KMS-11 (cell line): ENCODE data around the gene LRP10.
A peak's percentile ranks its signal among the peaks of the same experiment; 100 is the strongest.

Source experiments
- H2AFZ ChIP-seq: fragments of 200-600 bp; sonication (generic); 2 replicates; pipeline ENCODE4 v1.6.1; 2016; ENCODE audit warnings: antibody characterized with exemption, mixed run types, low read depth
- H3K27ac ChIP-seq: fragments of 200-600 bp; sonication (generic); 2 replicates; pipeline ENCODE4 v1.6.1; 2016; ENCODE audit warnings: mild to moderate bottlenecking, mixed run types
- H3K27me3 ChIP-seq: fragments of 200-600 bp; sonication (generic); 2 replicates; pipeline ENCODE4 v1.6.1; 2017; ENCODE audit warnings: mild to moderate bottlenecking, low read depth, mixed run types, moderate library complexity; ENCODE audit not compliant: insufficient read depth
- H3K36me3 ChIP-seq: fragments of 200-600 bp; sonication (generic); 2 replicates; pipeline ENCODE4 v1.6.1; 2017; ENCODE audit warnings: mild to moderate bottlenecking, mixed run types; ENCODE audit not compliant: insufficient read depth
- H3K4me1 ChIP-seq: fragments of 200-600 bp; sonication (generic); 2 replicates; pipeline ENCODE4 v1.6.1; 2016; ENCODE audit warnings: mild to moderate bottlenecking, low read depth, mixed run types; ENCODE audit not compliant: poor library complexity, severe bottlenecking
- H3K4me2 ChIP-seq: fragments of 200-600 bp; sonication (generic); 2 replicates; pipeline ENCODE4 v1.7.0; 2016; ENCODE audit warnings: mild to moderate bottlenecking, mixed run types
- H3K4me3 ChIP-seq: fragments of 200-600 bp; sonication (generic); IDR thresholded peaks from 2 replicates; pipeline ENCODE4 v1.6.1; 2017; ENCODE audit warnings: low read depth, low read length, mixed read lengths; ENCODE audit not compliant: insufficient read depth
- H3K79me2 ChIP-seq: fragments of 200-600 bp; sonication (generic); 2 replicates; pipeline ENCODE4 v1.6.1; 2016; ENCODE audit warnings: low read depth, mixed run types; ENCODE audit not compliant: insufficient read depth
- H3K9ac ChIP-seq: fragments of 200-600 bp; sonication (generic); 2 replicates; pipeline ENCODE4 v1.6.1; 2016; ENCODE audit warnings: mild to moderate bottlenecking, mixed run types
- H4K20me1 ChIP-seq: fragments of 200-600 bp; sonication (generic); 2 replicates; pipeline ENCODE4 v1.6.1; 2016; ENCODE audit warnings: mild to moderate bottlenecking, mixed run types; ENCODE audit not compliant: insufficient read depth
- CTCF ChIP-seq: fragments of 200-600 bp; sonication (generic); conservative IDR thresholded peaks from 2 replicates; pipeline ENCODE4 v1.6.1; 2017; ENCODE audit warnings: low read depth, mild to moderate bottlenecking, antibody characterized with exemption, low read length, moderate library complexity, mixed read lengths

Gene LRP10

GRCh38 chr14:22837114-22837749 is 34.3 kb upstream of the LRP10 start:
- peaks cover 21% of the 10 kb centered on the region for H3K4me1 ChIP-seq
- TF ChIP-seq CTCF, result no peak
- H3K36me3 ChIP-seq, result no peaks in the 10 kb centered on the region
- no peak overlapping the region for H3K9ac ChIP-seq
- no peak overlapping the region for H3K27ac ChIP-seq
- no peaks in the 10 kb centered on the region for H3K79me2 ChIP-seq
- no peaks in the 10 kb centered on the region for H4K20me1 ChIP-seq
- no peaks in the 10 kb centered on the region for H3K27me3 ChIP-seq
- no peak overlapping the region for H3K4me3 ChIP-seq
- no peak overlapping the region for H2AFZ ChIP-seq
- no peak overlapping the region for H3K4me2 ChIP-seq

GRCh38 chr14:22837750-22838538 is 33.6 kb upstream of the LRP10 start:
- Histone ChIP-seq H3K9ac (no peak overlapping the region), H3K27ac (peak overlapping the region; percentile 28; the same call in 1 of the 2 replicates), H4K20me1 (no peaks in the 10 kb centered on the region), H3K36me3 (no peaks in the 10 kb centered on the region), H3K4me1 (peaks cover 21% of the 10 kb centered on the region), H2AFZ (0 out of 2 replicates have a peak overlapping the region, but pooled peaks have one; percentile 34), H3K79me2 (no peaks in the 10 kb centered on the region), H3K4me2 (peak overlapping the region; percentile 45; the same call in 1 of the 2 replicates), H3K4me3 (no peak overlapping the region), H3K27me3 (no peaks in the 10 kb centered on the region)
- TF ChIP-seq CTCF, result no peak

- H3K4me3 ChIP-seq, result no peak overlapping the region
- no peaks in the 10 kb centered on the region for H4K20me1 ChIP-seq
- H3K36me3 ChIP-seq, result no peaks in the 10 kb centered on the region
- no peak for TF ChIP-seq CTCF
- H3K9ac ChIP-seq, result no peak overlapping the region
- H3K79me2 ChIP-seq, result no peaks in the 10 kb centered on the region
- H2AFZ ChIP-seq, result peak overlapping the region; percentile 34; the same call in 1 of the 2 replicates
- peak overlapping the region; percentile 28; the same call in 1 of the 2 replicates for H3K27ac ChIP-seq
- peak overlapping the region; percentile 45; the same call in 1 of the 2 replicates for H3K4me2 ChIP-seq
- H3K4me1 ChIP-seq, result peaks cover 21% of the 10 kb centered on the region
- no peaks in the 10 kb centered on the region for H3K27me3 ChIP-seq
Observed at GRCh38 chr14:22838631-22839041, 32.9 kb upstream of the LRP10 start.

GRCh38 chr14:22839159-22839779 is 32.3 kb upstream of the LRP10 start:
- Histone ChIP-seq H3K27me3 (no peaks in the 10 kb centered on the region), H3K36me3 (no peaks in the 10 kb centered on the region)

More at GRCh38 chr14:22839159-22839779, 32.3 kb upstream of the LRP10 start:
- Histone ChIP-seq H3K4me3 (no peak overlapping the region), H4K20me1 (no peaks in the 10 kb centered on the region), H3K79me2 (no peaks in the 10 kb centered on the region), H3K27ac (peak overlapping the region; percentile 28; the same call in 1 of the 2 replicates), H3K9ac (no peak overlapping the region), H3K4me1 (peaks cover 21% of the 10 kb centered on the region), H3K4me2 (peak overlapping the region; percentile 45; the same call in 1 of the 2 replicates), H2AFZ (no peak overlapping the region)
- no peak for TF ChIP-seq CTCF
